GM20000 (cell line): ENCODE measurements around the gene NANS.
"Not testable (repeated sequence)": the region's sequence is repeated elsewhere in the genome, so short reads cannot be mapped to it uniquely, and the experiment has no call there.

ENCODE experiments used
- DNase-seq: peaks from one replicate; pipeline ENCODE4 v3.0.0; 2012; ENCODE audit warnings: low spot score
- TF ChIP-seq, protein P1 (sequence below): IDR thresholded peaks from 2 replicates; pipeline ENCODE4 v1.5.1; 2012; ENCODE audit warnings: mild to moderate bottlenecking, control low read depth; ENCODE audit errors: extremely low read depth, missing control alignments

The NANS gene

DNA sequence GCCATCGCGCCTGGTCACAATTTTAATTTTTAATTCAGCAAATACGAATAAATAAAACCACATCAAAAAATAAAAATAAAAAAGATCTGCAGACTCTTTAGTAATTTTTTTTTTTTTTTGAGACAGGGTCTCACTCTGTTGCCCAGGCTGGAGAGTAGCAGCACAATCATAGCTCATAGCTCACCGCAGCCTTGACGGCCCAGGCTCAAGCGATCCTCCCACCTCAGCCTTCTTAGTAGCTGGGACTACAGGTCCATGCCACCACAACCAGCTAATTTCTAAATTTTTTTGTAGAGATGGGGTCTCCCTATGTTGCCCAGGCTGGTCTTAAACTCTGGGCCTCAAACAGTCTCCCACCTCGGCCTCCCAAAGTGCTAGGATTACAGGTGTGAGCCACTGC lies 14.2 kb downstream of the NANS start:
- DNase-seq, result no peak
- TF ChIP-seq, protein P1, sequence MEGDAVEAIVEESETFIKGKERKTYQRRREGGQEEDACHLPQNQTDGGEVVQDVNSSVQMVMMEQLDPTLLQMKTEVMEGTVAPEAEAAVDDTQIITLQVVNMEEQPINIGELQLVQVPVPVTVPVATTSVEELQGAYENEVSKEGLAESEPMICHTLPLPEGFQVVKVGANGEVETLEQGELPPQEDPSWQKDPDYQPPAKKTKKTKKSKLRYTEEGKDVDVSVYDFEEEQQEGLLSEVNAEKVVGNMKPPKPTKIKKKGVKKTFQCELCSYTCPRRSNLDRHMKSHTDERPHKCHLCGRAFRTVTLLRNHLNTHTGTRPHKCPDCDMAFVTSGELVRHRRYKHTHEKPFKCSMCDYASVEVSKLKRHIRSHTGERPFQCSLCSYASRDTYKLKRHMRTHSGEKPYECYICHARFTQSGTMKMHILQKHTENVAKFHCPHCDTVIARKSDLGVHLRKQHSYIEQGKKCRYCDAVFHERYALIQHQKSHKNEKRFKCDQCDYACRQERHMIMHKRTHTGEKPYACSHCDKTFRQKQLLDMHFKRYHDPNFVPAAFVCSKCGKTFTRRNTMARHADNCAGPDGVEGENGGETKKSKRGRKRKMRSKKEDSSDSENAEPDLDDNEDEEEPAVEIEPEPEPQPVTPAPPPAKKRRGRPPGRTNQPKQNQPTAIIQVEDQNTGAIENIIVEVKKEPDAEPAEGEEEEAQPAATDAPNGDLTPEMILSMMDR, result no peak

DNA sequence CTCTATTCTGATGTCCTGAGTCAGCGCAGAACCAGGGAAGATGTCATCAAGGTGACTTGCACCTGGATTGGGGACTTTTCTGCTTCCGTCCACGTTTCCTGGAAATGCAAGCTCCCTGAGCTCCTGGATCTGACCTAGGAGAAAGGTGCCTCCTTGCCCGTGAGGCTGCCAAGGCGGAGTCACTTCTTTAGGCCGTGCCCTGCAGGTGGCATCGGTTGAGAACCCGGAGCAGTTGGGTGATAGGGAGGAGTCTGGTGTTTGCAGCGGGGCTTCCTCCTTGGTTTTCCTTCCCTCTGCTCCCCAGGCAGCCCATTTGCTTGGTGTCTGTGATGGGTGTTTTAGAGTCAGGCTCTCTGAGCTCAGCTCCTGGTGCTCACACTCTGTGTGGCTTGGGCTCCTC lies 15.2 kb downstream of the NANS start:
- TF ChIP-seq, protein P1, result no peak

DNA sequence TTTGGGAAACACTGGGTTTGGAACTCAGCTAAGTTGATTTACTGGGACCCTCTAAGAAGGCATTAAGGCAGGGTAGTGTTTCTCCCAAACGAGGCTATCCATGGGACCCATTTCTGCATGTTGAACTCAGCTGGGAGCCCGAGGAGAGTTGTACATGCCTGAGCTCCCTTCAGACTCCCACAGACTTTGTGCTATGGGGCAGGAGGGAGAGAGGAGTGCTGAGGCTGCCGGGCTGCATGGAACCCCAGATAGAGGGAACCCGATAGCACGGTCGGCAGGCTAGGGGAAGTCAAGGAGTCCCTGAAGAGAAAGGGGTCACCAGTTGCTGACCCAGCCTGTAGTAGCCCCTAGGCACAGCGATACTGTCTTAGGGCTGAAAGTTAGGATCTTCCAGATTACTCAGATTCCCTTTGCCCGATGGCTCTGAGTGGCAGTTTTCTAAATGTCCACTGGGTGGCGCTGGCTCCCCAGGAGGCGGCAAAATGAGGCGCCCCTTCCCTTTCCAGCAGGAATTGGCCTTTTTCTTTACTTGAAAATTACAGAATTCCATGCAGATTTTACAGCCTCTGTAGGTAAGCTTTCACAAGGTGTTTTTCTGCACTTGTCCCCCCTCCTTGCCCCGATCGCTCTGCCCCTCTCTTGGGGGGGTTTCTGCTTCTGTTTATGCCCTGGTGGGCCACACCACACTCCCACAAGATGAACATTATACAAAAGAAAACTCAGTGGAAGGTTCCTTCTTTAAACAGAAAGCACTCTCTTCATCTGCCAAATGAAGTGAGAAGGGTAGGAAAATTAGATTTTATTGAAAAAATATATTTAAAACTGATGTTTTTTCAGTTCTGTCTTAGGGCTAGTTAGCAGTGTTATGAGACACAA lies 17.8 kb downstream of the NANS start:
- TF ChIP-seq, protein P1, result peak; percentile 92
- DNase-seq, result peak; percentile 73

More for the DNA sequence above, 15.2 kb downstream of the NANS start:
- DNase-seq, result no peak

DNA sequence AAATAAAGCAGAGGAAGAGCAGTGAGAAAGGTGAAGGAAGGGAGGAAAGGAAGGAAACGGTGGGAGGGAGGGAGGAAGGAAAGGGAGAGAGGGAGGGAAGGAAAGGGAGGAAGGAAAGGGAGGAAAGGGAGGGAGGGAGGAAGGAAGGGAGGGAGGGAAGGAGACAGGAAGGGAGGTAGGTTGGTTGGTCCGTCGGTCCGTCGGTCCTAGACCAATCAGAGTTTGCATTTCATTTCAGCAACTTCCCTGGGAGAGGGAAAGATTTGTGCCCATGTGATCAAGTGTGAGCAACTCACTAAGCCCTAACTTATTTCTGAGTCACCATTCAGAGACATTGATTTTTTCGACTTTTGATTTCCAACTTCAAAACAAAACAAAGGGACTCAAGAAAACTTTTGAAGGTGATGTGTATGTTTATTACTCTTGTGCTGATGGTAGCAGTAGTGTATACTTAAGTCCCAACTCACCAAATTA lies 18.8 kb downstream of the NANS start:
- DNase-seq, result no peak
- TF ChIP-seq, protein P1, result no peak

DNA sequence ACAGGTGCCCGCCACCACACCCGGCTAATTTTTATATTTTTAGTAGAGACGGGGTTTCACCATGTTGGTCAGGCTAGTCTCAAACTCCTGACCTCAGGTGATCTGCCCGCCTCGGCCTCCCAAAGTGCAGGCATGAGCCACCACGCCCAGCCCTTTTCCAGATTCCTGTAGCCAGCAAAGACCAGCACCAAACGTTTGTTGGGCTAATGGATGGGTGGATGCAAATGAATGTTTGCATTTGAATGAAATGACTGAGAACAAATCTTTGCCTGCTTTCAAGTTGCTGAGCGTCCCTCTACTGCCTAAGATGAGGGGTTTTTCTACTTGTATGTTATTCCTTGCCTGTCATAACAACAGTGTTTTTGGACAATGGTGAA lies 20.0 kb downstream of the NANS start:
- DNase-seq, result not testable (repeated sequence)

DNA sequence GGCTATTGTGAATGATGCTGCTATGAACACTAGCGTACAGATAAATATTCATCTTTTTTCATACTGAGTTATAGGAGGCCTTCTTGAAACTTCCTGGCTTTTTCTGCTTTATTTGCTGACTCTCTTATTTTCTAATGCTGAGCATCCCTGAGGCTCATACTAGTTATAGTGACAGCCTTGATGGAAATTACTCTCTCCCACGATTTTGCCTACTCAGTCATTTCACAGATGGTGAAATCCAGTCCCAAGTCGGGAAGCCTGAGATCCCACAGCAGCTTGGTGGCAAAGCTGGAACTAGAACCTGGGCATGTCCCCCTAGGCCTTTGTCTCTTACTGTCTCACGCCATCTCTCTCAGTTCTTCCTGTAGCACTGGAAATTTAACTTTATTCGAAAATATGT lies 22.4 kb downstream of the NANS start:
- TF ChIP-seq, protein P1, result no peak
- no peak for DNase-seq

DNA sequence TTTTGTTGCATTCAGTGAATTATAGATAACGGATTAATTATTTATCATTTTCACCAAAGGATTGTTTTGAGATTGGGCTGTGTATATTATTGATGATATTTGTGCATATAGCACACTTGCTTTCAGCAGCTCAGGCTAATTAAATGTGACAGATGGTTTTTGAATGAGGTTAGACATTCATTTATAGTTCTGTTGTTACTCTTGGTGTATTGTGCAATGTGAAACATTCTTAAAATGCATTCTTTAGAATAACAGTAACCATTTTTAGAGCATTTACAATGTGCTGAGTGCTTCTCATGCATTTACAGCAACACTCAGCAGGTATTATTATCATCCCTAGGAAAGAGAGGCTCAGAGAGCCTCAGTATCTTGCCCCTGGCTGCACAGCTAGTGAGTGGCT lies 23.8 kb downstream of the NANS start:
- TF ChIP-seq, protein P1, result no peak
- DNase-seq, result no peak

DNA sequence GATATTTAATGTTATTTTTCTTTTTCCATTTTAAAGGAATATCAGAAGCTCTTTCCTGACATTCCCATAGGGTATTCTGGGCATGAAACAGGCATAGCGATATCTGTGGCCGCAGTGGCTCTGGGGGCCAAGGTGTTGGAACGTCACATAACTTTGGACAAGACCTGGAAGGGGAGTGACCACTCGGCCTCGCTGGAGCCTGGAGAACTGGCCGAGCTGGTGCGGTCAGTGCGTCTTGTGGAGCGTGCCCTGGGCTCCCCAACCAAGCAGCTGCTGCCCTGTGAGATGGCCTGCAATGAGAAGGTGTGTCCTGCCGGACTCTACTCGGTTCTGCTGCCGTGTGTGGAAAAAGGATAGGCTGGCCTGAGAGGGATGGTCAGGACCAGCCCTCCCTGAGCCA lies 24.2 kb downstream of the NANS start:
- no peak for DNase-seq
- TF ChIP-seq, protein P1, result no peak
